C4-2B (cell line): ENCODE results near the gene NXPE3.

Experiments used
- CTCF ChIP-seq: fragments of 450-650 bp; conservative IDR thresholded peaks from 2 replicates; pipeline ENCODE4 v1.5.1; 2017; ENCODE audit warnings: mild to moderate bottlenecking
- ZFX ChIP-seq: fragments of 450-650 bp; IDR thresholded peaks from 2 replicates; pipeline ENCODE4 v1.6.1; 2017

- TF ChIP-seq CTCF (no peak), ZFX (no peak)
Measured at GRCh38 chr3:101836652-101837598, 57.9 kb downstream of the NXPE3 start.
